Glomerular endothelial cell (primary cell): Measurements from ENCODE around the gene FURIN. TPM values are rescaled to one million over a fixed set of nuclear protein-coding genes. Genes with fewer than 3 reads are reported as not detected.

Experiments
- total RNA-seq: library from RNA; depleted of rRNA; stranded (reverse); fragments of >200 nt; gene quantifications from 2 replicates; pipeline ENCODE4 v1.2.3, GENCODE V29; 2015

Gene FURIN
- total RNA-seq, 1 donor from 2014 or later, result 177 TPM

Other genes starting within 250 kb of the FURIN start
- 3.2 and 4.1 TPM in 2 replicates for gene BLM, start 151.2 kb upstream of the FURIN start, total RNA-seq
- 91.5 and 107 TPM in 2 replicates for gene FES, start 15.9 kb downstream of the FURIN start, total RNA-seq
- gene MAN2A2, start 34.7 kb downstream of the FURIN start, total RNA-seq, result 42.3 and 54.5 TPM in 2 replicates
- 15.7 and 26.7 TPM in 2 replicates for gene HDDC3, start 64.0 kb downstream of the FURIN start, total RNA-seq
- gene UNC45A, start 66.7 kb downstream of the FURIN start, total RNA-seq, result 80.6 and 95.3 TPM in 2 replicates
- 10.0 and 10.7 TPM in 2 replicates for gene RCCD1, start 86.3 kb downstream of the FURIN start, total RNA-seq
- gene PRC1, start 125.9 kb downstream of the FURIN start, total RNA-seq, result 27.9 and 61.4 TPM in 2 replicates
- 7.0 and 9.3 TPM in 2 replicates for gene VPS33B, start 154.0 kb downstream of the FURIN start, total RNA-seq
- gene SV2B, start 231.7 kb downstream of the FURIN start, total RNA-seq, result 9.9 and 28.6 TPM in 2 replicates